ENCODE measurements around the gene IL1R2.

- TF ChIP-seq, protein P1, sequence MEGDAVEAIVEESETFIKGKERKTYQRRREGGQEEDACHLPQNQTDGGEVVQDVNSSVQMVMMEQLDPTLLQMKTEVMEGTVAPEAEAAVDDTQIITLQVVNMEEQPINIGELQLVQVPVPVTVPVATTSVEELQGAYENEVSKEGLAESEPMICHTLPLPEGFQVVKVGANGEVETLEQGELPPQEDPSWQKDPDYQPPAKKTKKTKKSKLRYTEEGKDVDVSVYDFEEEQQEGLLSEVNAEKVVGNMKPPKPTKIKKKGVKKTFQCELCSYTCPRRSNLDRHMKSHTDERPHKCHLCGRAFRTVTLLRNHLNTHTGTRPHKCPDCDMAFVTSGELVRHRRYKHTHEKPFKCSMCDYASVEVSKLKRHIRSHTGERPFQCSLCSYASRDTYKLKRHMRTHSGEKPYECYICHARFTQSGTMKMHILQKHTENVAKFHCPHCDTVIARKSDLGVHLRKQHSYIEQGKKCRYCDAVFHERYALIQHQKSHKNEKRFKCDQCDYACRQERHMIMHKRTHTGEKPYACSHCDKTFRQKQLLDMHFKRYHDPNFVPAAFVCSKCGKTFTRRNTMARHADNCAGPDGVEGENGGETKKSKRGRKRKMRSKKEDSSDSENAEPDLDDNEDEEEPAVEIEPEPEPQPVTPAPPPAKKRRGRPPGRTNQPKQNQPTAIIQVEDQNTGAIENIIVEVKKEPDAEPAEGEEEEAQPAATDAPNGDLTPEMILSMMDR (conservative IDR thresholded peaks at IDR 0.05 in 1 of 2, IDR thresholded peaks at IDR 0.05 in 1 of 2; ENCODE audit: low read depth in 1 of 2, low read length in 2 of 2): no peak
- TF ChIP-seq EZH2 (IDR thresholded peaks at IDR 0.05; ENCODE audit: low read length, missing control alignments): no peak
These were observed 35.0 kb upstream of the IL1R2 start for GRCh38 chr2:101956465-101957438.
